HepG2 (cell line): ENCODE measurements around the gene CEP83. TPM values are rescaled to one million over a fixed set of nuclear protein-coding genes. Genes with fewer than 3 reads are reported as not detected.

Source experiments
- ATAC-seq: fragments of 200-7000 bp; cut with Tn5 transposase; 3 replicates; pipeline ENCODE4 v1.9.1; 2020; ENCODE audit warnings: mild to moderate bottlenecking, moderate library complexity
- BruUV-seq: library from RNA; stranded (reverse); fragments of 400-500 nt; replicated peaks from 2 replicates; lab custom pipeline; 2021; lab: Mats Ljungman, UMichigan
- CTCF ChIA-PET: fragments of 300-600 bp; formaldehyde crosslinking; extraction: SDS; loops from one replicate; lab custom pipeline; 2021; ENCODE audit warnings: low total read pairs, inconsistent platforms, low intra/inter-chr PET ratio; lab: Yijun Ruan, JAX
- POLR2A ChIA-PET: fragments of 350-600 bp; sonication (Branson Sonifier 250); formaldehyde crosslinking; loops from one replicate; lab custom pipeline; 2020; ENCODE audit warnings: antibody characterized with exemption, inconsistent platforms; lab: Yijun Ruan, JAX
- DNase-seq: peaks from one replicate; pipeline ENCODE4 v3.0.0-alpha.2; 2015; ENCODE audit warnings: low spot score
- FAIRE-seq: peaks from 3 replicates; lab custom pipeline; 2011; peaks lifted over from hg19 to GRCh38; lab: Jason Lieb, UNC
- H2AFZ ChIP-seq: one replicate; pipeline ENCODE4 v1.6.1; 2011; ENCODE audit warnings: low read length, inconsistent platforms
- H3K27ac ChIP-seq: fragments of 300-600 bp; 3 replicates; pipeline ENCODE4 v1.8.0; 2011; ENCODE audit warnings: mixed run types, mild to moderate bottlenecking, mixed read lengths, low read length, inconsistent platforms; ENCODE audit not compliant: insufficient read depth; ENCODE audit errors: extremely low read length
- H3K27me3 ChIP-seq, 2 experiments: fragments of 200-600 bp in 1 of 2; 2 replicates in 1 of 2; 3 replicates in 1 of 2; pipeline versions ENCODE4 v1.6.0 to v1.8.0; 2011; ENCODE audit warnings: low read length in 2 of 2, mild to moderate bottlenecking in 2 of 2, moderate library complexity in 2 of 2, inconsistent platforms in 1 of 2; ENCODE audit not compliant: insufficient read depth in 2 of 2, control insufficient read depth in 1 of 2
- H3K36me3 ChIP-seq, 2 experiments: fragments of 200-600 bp in 1 of 2; replicated peaks in 1 of 2; 2 replicates in 1 of 2; 3 replicates in 1 of 2; pipeline versions ENCODE4 v1.5.1 to v1.8.0; 2011; ENCODE audit warnings: low read length in 2 of 2, inconsistent platforms in 1 of 2; ENCODE audit not compliant: insufficient read depth in 2 of 2, control insufficient read depth in 1 of 2
- H3K4me1 ChIP-seq: 2 replicates; pipeline ENCODE4 v1.5.1; 2012; ENCODE audit warnings: low read length, inconsistent platforms; ENCODE audit not compliant: insufficient read depth
- H3K4me2 ChIP-seq: 2 replicates; pipeline ENCODE4 v1.6.0; 2011; ENCODE audit warnings: low read depth, low read length, inconsistent platforms
- H3K4me3 ChIP-seq, 3 experiments: fragments of 200-600 bp in 1 of 3; sonication (generic), shearing (Covaris generic) in 1 of 3; replicated peaks in 1 of 3; 2 replicates each; pipeline ENCODE4 v1.5.1; 2011 to 2016; ENCODE audit warnings: low read length in 3 of 3, inconsistent platforms in 2 of 3, low read depth in 2 of 3, mild to moderate bottlenecking in 2 of 3, control low read depth in 1 of 3, mixed read lengths in 1 of 3; ENCODE audit not compliant: insufficient read depth in 1 of 3
- H3K79me2 ChIP-seq: one replicate; pipeline ENCODE4 v1.6.1; 2011; ENCODE audit warnings: low read length, inconsistent platforms; ENCODE audit not compliant: insufficient read depth
- H3K9ac ChIP-seq: 2 replicates; pipeline ENCODE4 v1.6.0; 2011; ENCODE audit warnings: mild to moderate bottlenecking, low read depth, low read length, inconsistent platforms; ENCODE audit not compliant: insufficient read depth
- H3K9me3 ChIP-seq: 2 replicates; pipeline ENCODE4 v1.5.1; 2012; ENCODE audit warnings: mild to moderate bottlenecking, low read length
- H4K20me1 ChIP-seq: 2 replicates; pipeline ENCODE4 v1.6.0; 2011; ENCODE audit warnings: inconsistent platforms, mild to moderate bottlenecking, low read length, moderate library complexity; ENCODE audit not compliant: insufficient read depth
- HDAC2 ChIP-seq: sonication (generic); formaldehyde crosslinking; IDR thresholded peaks from 2 replicates; pipeline ENCODE4 v1.4.0; 2020; ENCODE audit warnings: missing genetic modification reagents
- SYNCRIP ChIP-seq: fragments of 200-400 bp; formaldehyde crosslinking; IDR thresholded peaks from 2 replicates; pipeline ENCODE4 v1.6.1; 2018; ENCODE audit warnings: mild to moderate bottlenecking, low read depth, low read length; ENCODE audit not compliant: insufficient read depth
- ZNF138 ChIP-seq: sonication (generic); formaldehyde crosslinking; IDR thresholded peaks from 2 replicates; pipeline ENCODE4 v1.5.0; 2020; ENCODE audit warnings: mild to moderate bottlenecking, low read depth, missing genetic modification reagents
- ZNF292 ChIP-seq: sonication (generic); formaldehyde crosslinking; IDR thresholded peaks from 2 replicates; pipeline ENCODE4 v1.8.1; 2022; ENCODE audit warnings: mild to moderate bottlenecking, low read depth, missing genetic modification reagents, borderline replicate concordance
- ZNF446 ChIP-seq: sonication (generic); formaldehyde crosslinking; IDR thresholded peaks from 2 replicates; pipeline ENCODE4 v1.5.0; 2020; ENCODE audit warnings: mild to moderate bottlenecking, missing genetic modification reagents
- ZNF775 ChIP-seq: sonication (generic); formaldehyde crosslinking; IDR thresholded peaks from 2 replicates; pipeline ENCODE4 v1.4.0; 2020; ENCODE audit warnings: missing genetic modification reagents, mild to moderate bottlenecking, moderate library complexity, borderline replicate concordance
- WGBS: methylation state at CpG from one replicate; pipeline ENCODE4 v1.1.6; 2017; ENCODE audit warnings: low lambda C conversion rate; 5-methylcytosine and 5-hydroxymethylcytosine counted together
- in situ Hi-C: cut with HindIII; loops from 2 replicates; pipeline ENCODE4 v1.10.0; 2017; ENCODE audit warnings: low pct_unique_long_range_greater_than_20kb; ENCODE audit not compliant: extremely low pct_ligation_motif_present
- intact Hi-C: fragments of 100-400 bp; cut with micrococcal nuclease; formaldehyde crosslinking; loops from one replicate; pipeline ENCODE4 v1.10.0; 2022; ENCODE audit not compliant: unreplicated experiment
- polyA plus RNA-seq, 8 experiments: library from polyadenylated mRNA; depleted of rRNA in 3 of 8; stranded (reverse) in 7 of 8; unstranded in 1 of 8; fragments of >200 nt; fragmentation: Illumina TruSeq in 4 of 8; extraction: Trizol in 4 of 8; gene quantifications; 2 replicates each; pipeline versions ENCODE4 v1.2.1 to v1.2.3, GENCODE V29; 2011 to 2016; ENCODE audit warnings: low read depth in 4 of 8, missing spikeins in 1 of 8, mixed read lengths in 1 of 8; ENCODE audit not compliant: insufficient read depth in 1 of 8
- total RNA-seq, 5 experiments: library from RNA; depleted of rRNA; stranded (reverse); fragments of >200 nt; fragmentation: Illumina TruSeq; extraction: Trizol; gene quantifications; 2 replicates each; pipeline ENCODE4 v1.2.3, GENCODE V29; 2016; ENCODE audit warnings: low read depth in 1 of 5

The CEP83 gene
- total and polyA plus RNA-seq, 2 of the 13 experiments (the other 11 are each of a cell fraction or from before 2014, with no cell fraction given): 6.2 to 19.2 TPM

GRCh38 chr12:94427501-94428381 lies 31.9 kb downstream of the CEP83 start:
- 91% methylated on average over 3 of the region's 3 CpGs for WGBS
- intact Hi-C loops: no loop called here
- POLR2A ChIA-PET: no interaction called here
- peaks cover 7% of the 10 kb centered on the region for H3K79me2 ChIP-seq
- H2AFZ ChIP-seq: no peak overlapping the region
- DNase-seq (no peak), ATAC-seq (no peak), FAIRE-seq (no peak)
- H3K4me1 ChIP-seq: 0 out of 2 replicates have a peak, but pooled peaks cover 7% of the 10 kb centered on the region
- H3K36me3 ChIP-seq: no peaks in the 10 kb centered on the region
- no peak overlapping the region for H3K9ac ChIP-seq
- peaks cover 28% of the 10 kb centered on the region for H3K9me3 ChIP-seq
- no TSS peak for BruUV-seq
- H3K27me3 ChIP-seq: no peaks in the 10 kb centered on the region
- H3K4me2 ChIP-seq: no peak overlapping the region
- H3K4me3 ChIP-seq: no peak overlapping the region
- CTCF ChIA-PET: no interaction called here
- in situ Hi-C loops: no loop called here
- H3K27ac ChIP-seq: no peak overlapping the region
- no peaks in the 10 kb centered on the region for H4K20me1 ChIP-seq
- no peak for TF ChIP-seq ZNF446
- TF ChIP-seq ZNF775 (CRISPR knock-in tag): no peak
- TF ChIP-seq ZNF292 (CRISPR knock-in tag): no peak

- Histone ChIP-seq H2AFZ (no peak overlapping the region), H3K9ac (no peak overlapping the region), H3K36me3 (no peaks in the 10 kb centered on the region), H3K9me3 (peaks cover 39% of the 10 kb centered on the region), H3K27me3 (no peaks in the 10 kb centered on the region), H4K20me1 (no peaks in the 10 kb centered on the region), H3K79me2 (peaks cover 7% of the 10 kb centered on the region), H3K4me1 (0 out of 2 replicates have a peak, but pooled peaks cover 7% of the 10 kb centered on the region), H3K4me3 (no peak overlapping the region), H3K4me2 (no peak overlapping the region), H3K27ac (no peak overlapping the region)
- POLR2A ChIA-PET: no interaction called here
- WGBS: 97% methylated on average over 3 of the region's 3 CpGs
- ATAC-seq (no peak), FAIRE-seq (no peak), DNase-seq (no peak)
- TF ChIP-seq HDAC2 (CRISPR knock-in tag) (no peak), SYNCRIP (no peak), ZNF138 (CRISPR knock-in tag) (no peak)
- intact Hi-C loops: no loop called here
- in situ Hi-C loops: no loop called here
- CTCF ChIA-PET: no interaction called here
- BruUV-seq: no TSS peak
Observed at GRCh38 chr12:94426049-94426448, 33.6 kb downstream of the CEP83 start.
